HepG2 (cell line): Measurements from ENCODE around the gene NUBPL. TPM values are rescaled to one million over a fixed set of nuclear protein-coding genes. Genes with fewer than 3 reads are reported as not detected.

Experiments used
- HNRNPH1 ChIP-seq: fragments of 200-400 bp; formaldehyde crosslinking; optimal IDR thresholded peaks from 2 replicates; pipeline ENCODE3; 2017; ENCODE audit warnings: mild to moderate bottlenecking, low read depth, low read length
- KLF15 ChIP-seq: sonication (generic); formaldehyde crosslinking; IDR thresholded peaks from 2 replicates; pipeline ENCODE4 v1.8.1; 2023; ENCODE audit warnings: borderline replicate concordance, mild to moderate bottlenecking, inconsistent platforms, missing genetic modification reagents, mixed read lengths
- NFKBIZ ChIP-seq: IDR thresholded peaks from 2 replicates; pipeline ENCODE4 v1.6.1; 2018; ENCODE audit warnings: missing genetic modification reagents, missing compliant biosample characterization
- SIX1 ChIP-seq: sonication (generic); formaldehyde crosslinking; IDR thresholded peaks from 2 replicates; pipeline ENCODE4 v1.4.0; 2020; ENCODE audit warnings: missing genetic modification reagents, borderline replicate concordance
- TAF15 ChIP-seq: fragments of 200-400 bp; formaldehyde crosslinking; IDR thresholded peaks from one replicate; pipeline ENCODE4 v1.6.1; 2018; ENCODE audit warnings: mild to moderate bottlenecking, low read depth, low read length; ENCODE audit not compliant: poor library complexity, severe bottlenecking
- ZBTB7A ChIP-seq: sonication (generic); formaldehyde crosslinking; IDR thresholded peaks from 2 replicates; pipeline ENCODE4 v1.8.0; 2022; ENCODE audit warnings: mild to moderate bottlenecking, missing genetic modification reagents
- ZFAT ChIP-seq: sonication (generic); formaldehyde crosslinking; conservative IDR thresholded peaks from 2 replicates; pipeline ENCODE4 v1.8.1; 2023; ENCODE audit warnings: missing genetic modification reagents, inconsistent platforms
- ZNF326 ChIP-seq: sonication (generic); formaldehyde crosslinking; IDR thresholded peaks from 2 replicates; pipeline ENCODE4 v1.4.0; 2020; ENCODE audit warnings: missing genetic modification reagents, borderline replicate concordance
- ZNF335 ChIP-seq: sonication (generic); formaldehyde crosslinking; IDR thresholded peaks from 2 replicates; pipeline ENCODE4 v1.4.0; 2020; ENCODE audit warnings: missing genetic modification reagents
- ZNF780A ChIP-seq: sonication (generic); formaldehyde crosslinking; IDR thresholded peaks from 2 replicates; pipeline ENCODE4 v1.8.0; 2022; ENCODE audit warnings: mild to moderate bottlenecking, missing genetic modification reagents, moderate library complexity
- ZNF83 ChIP-seq: sonication (generic); formaldehyde crosslinking; IDR thresholded peaks from 2 replicates; pipeline ENCODE4 v1.4.0; 2020; ENCODE audit warnings: missing genetic modification reagents, mild to moderate bottlenecking, borderline replicate concordance
- polyA plus RNA-seq, 8 experiments: library from polyadenylated mRNA; depleted of rRNA in 3 of 8; stranded (reverse) in 7 of 8; unstranded in 1 of 8; fragments of >200 nt; fragmentation: Illumina TruSeq in 4 of 8; extraction: Trizol in 4 of 8; gene quantifications; 2 replicates each; pipeline versions ENCODE4 v1.2.1 to v1.2.3, GENCODE V29; 2011 to 2016; ENCODE audit warnings: low read depth in 4 of 8, missing spikeins in 1 of 8, mixed read lengths in 1 of 8; ENCODE audit not compliant: insufficient read depth in 1 of 8
- total RNA-seq, 5 experiments: library from RNA; depleted of rRNA; stranded (reverse); fragments of >200 nt; fragmentation: Illumina TruSeq; extraction: Trizol; gene quantifications; 2 replicates each; pipeline ENCODE4 v1.2.3, GENCODE V29; 2016; ENCODE audit warnings: low read depth in 1 of 5
- TF ChIP-seq, protein P1 (sequence below): sonication (generic); formaldehyde crosslinking; conservative IDR thresholded peaks from 2 replicates; pipeline ENCODE4 v1.5.0; 2020; ENCODE audit warnings: missing genetic modification reagents
- TF ChIP-seq, protein P2 (sequence below), 2 experiments: fragments of 450-650 bp in 1 of 2; sonication (generic) in 1 of 2; formaldehyde crosslinking in 1 of 2; IDR thresholded peaks; 2 replicates each; pipeline versions ENCODE4 v1.6.1 to v1.8.0; 2016 to 2022; ENCODE audit warnings: antibody characterized with exemption in 1 of 2, mild to moderate bottlenecking in 1 of 2, missing genetic modification reagents in 1 of 2

Gene NUBPL
- total and polyA plus RNA-seq, 2 of the 13 experiments (the other 11 are each of a cell fraction or from before 2014, with no cell fraction given) = 21.3 to 44.1 TPM

DNA sequence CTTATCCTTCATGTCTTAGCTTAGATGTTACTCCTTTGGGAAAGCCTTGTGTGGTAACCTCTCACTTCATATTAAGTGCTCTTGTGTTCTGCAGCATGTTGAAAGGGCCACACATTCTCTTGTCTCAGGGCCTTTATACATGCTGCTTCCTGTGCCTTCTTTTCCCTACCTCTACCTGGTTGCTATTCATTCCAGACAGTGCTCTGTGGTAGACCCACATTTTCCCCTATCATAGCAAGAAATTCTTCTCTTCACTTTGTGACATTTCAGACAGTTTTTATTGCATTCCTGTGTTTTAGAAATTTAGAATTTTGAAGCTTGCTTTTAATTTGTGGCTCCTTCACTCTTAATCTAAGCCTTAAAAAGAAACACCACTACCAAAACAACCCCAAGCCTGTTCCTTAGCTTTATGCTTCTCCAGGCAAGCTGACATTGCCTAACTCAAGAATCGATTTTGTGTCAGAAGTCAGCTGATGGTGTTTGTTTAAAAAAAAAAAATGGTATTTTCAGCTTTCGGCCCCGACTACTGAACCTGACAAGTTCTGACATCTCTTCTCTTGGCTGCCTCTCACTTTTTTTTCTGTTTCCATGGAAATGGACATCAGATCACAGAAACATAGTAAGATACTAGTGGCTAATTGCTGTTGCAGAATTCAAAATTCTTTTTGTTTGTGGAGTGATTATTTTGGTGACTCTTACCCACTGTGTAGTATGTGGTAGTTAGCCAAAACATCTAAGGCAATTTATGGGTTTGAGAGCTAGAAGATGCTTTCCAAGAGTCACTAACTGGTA lies 156.3 kb downstream of the NUBPL start (continued):
- TF ChIP-seq, protein P1, sequence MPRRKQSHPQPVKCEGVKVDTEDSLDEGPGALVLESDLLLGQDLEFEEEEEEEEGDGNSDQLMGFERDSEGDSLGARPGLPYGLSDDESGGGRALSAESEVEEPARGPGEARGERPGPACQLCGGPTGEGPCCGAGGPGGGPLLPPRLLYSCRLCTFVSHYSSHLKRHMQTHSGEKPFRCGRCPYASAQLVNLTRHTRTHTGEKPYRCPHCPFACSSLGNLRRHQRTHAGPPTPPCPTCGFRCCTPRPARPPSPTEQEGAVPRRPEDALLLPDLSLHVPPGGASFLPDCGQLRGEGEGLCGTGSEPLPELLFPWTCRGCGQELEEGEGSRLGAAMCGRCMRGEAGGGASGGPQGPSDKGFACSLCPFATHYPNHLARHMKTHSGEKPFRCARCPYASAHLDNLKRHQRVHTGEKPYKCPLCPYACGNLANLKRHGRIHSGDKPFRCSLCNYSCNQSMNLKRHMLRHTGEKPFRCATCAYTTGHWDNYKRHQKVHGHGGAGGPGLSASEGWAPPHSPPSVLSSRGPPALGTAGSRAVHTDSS (CRISPR knock-in tag) = no peak
- TF ChIP-seq ZNF780A (0 out of 2 replicates have a peak, but pooled peaks have one; percentile 10), SIX1 (CRISPR knock-in tag) (peak; percentile 74), NFKBIZ (peak; percentile 91), ZFAT (CRISPR knock-in tag) (no peak), ZNF326 (CRISPR knock-in tag) (no peak), ZNF83 (CRISPR knock-in tag) (no peak), ZNF335 (CRISPR knock-in tag) (0 out of 2 replicates have a peak, but pooled peaks have one; percentile 51), KLF15 (no peak), TAF15 (no peak), ZBTB7A (CRISPR knock-in tag) (no peak), HNRNPH1 (no peak)
- TF ChIP-seq, protein P2, sequence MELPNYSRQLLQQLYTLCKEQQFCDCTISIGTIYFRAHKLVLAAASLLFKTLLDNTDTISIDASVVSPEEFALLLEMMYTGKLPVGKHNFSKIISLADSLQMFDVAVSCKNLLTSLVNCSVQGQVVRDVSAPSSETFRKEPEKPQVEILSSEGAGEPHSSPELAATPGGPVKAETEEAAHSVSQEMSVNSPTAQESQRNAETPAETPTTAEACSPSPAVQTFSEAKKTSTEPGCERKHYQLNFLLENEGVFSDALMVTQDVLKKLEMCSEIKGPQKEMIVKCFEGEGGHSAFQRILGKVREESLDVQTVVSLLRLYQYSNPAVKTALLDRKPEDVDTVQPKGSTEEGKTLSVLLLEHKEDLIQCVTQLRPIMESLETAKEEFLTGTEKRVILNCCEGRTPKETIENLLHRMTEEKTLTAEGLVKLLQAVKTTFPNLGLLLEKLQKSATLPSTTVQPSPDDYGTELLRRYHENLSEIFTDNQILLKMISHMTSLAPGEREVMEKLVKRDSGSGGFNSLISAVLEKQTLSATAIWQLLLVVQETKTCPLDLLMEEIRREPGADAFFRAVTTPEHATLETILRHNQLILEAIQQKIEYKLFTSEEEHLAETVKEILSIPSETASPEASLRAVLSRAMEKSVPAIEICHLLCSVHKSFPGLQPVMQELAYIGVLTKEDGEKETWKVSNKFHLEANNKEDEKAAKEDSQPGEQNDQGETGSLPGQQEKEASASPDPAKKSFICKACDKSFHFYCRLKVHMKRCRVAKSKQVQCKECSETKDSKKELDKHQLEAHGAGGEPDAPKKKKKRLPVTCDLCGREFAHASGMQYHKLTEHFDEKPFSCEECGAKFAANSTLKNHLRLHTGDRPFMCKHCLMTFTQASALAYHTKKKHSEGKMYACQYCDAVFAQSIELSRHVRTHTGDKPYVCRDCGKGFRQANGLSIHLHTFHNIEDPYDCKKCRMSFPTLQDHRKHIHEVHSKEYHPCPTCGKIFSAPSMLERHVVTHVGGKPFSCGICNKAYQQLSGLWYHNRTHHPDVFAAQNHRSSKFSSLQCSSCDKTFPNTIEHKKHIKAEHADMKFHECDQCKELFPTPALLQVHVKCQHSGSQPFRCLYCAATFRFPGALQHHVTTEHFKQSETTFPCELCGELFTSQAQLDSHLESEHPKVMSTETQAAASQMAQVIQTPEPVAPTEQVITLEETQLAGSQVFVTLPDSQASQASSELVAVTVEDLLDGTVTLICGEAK (IDR thresholded peaks at IDR 0.05) = no peak
- TF ChIP-seq, protein P2 (CRISPR knock-in tag; IDR thresholded peaks at IDR 0.05) = no peak; the same call in 1 of the 2 replicates
